SK-N-SH (cell line): Measurements from ENCODE around the gene ZGRF1. TPM values are rescaled to one million over a fixed set of nuclear protein-coding genes. Genes with fewer than 3 reads are reported as not detected.

Source experiments
- CTCF ChIA-PET: fragments of 300-600, 350-600 bp; formaldehyde crosslinking; extraction: SDS; loops from one replicate; lab custom pipeline; 2021; lab: Yijun Ruan, JAX
- POLR2A ChIA-PET: fragments of 350-600 bp; sonication (Branson Sonifier 250); formaldehyde crosslinking; extraction: SDS; loops from one replicate; lab custom pipeline; 2020; ENCODE audit warnings: antibody characterized with exemption, inconsistent platforms; lab: Yijun Ruan, JAX
- DNase-seq: peaks from one replicate; pipeline ENCODE4 v3.0.0; 2012
- H2AFZ ChIP-seq: fragments of 200-600 bp; sonication (generic); 2 replicates; pipeline ENCODE4 v1.8.1; 2016; ENCODE audit warnings: antibody characterized with exemption, mild to moderate bottlenecking, low read depth
- H3F3A ChIP-seq: fragments of 200-600 bp; sonication (generic); replicated peaks from 2 replicates; pipeline ENCODE3; 2016; ENCODE audit warnings: antibody characterized with exemption, mild to moderate bottlenecking; ENCODE audit not compliant: insufficient read depth
- H3K27ac ChIP-seq, 2 experiments: fragments of 200-500 bp in 1 of 2; fragments of 200-600 bp in 1 of 2; sonication (Bioruptor generic) in 1 of 2; sonication (generic), shearing (Covaris generic) in 1 of 2; 2 replicates each; pipeline versions ENCODE4 v1.5.1 to v1.6.1; 2014 to 2016; ENCODE audit warnings: low read depth in 2 of 2, inconsistent platforms in 1 of 2, low read length in 1 of 2, mild to moderate bottlenecking in 1 of 2, mixed read lengths in 1 of 2
- H3K27me3 ChIP-seq: fragments of 200-600 bp; sonication (generic), shearing (Covaris generic); 2 replicates; pipeline ENCODE4 v1.6.1; 2016; ENCODE audit warnings: mixed run types; ENCODE audit not compliant: insufficient read depth
- H3K36me3 ChIP-seq, 2 experiments: fragments of 200-500 bp in 1 of 2; fragments of 200-600 bp in 1 of 2; sonication (Bioruptor generic) in 1 of 2; sonication (generic) in 1 of 2; replicated peaks in 1 of 2; 2 replicates each; pipeline versions ENCODE3 to v1.5.1; 2014 to 2016; ENCODE audit warnings: low read length in 1 of 2, mild to moderate bottlenecking in 1 of 2; ENCODE audit not compliant: insufficient read depth in 2 of 2, control insufficient read depth in 1 of 2
- H3K4me1 ChIP-seq, 2 experiments: fragments of 200-500 bp in 1 of 2; fragments of 200-600 bp in 1 of 2; sonication (Bioruptor generic) in 1 of 2; sonication (generic), shearing (Covaris generic) in 1 of 2; 2 replicates each; pipeline versions ENCODE4 v1.5.1 to v1.6.1; 2014 to 2016; ENCODE audit warnings: low read depth in 1 of 2, low read length in 1 of 2, mixed run types in 1 of 2; ENCODE audit not compliant: insufficient read depth in 2 of 2, control insufficient read depth in 1 of 2
- H3K4me2 ChIP-seq: fragments of 200-600 bp; sonication (generic), shearing (Covaris generic); 2 replicates; pipeline ENCODE4 v1.6.1; 2017; ENCODE audit warnings: mixed run types
- H3K4me3 ChIP-seq, 2 experiments: fragments of 200-500 bp in 1 of 2; fragments of 200-600 bp in 1 of 2; sonication (Bioruptor generic) in 1 of 2; sonication (generic), shearing (Covaris generic) in 1 of 2; 2 replicates each; pipeline versions ENCODE4 v1.5.1 to v1.8.1; 2014 to 2016; ENCODE audit warnings: low read depth in 2 of 2, inconsistent platforms in 1 of 2, low read length in 1 of 2, mild to moderate bottlenecking in 1 of 2, mixed read lengths in 1 of 2, moderate library complexity in 1 of 2
- H3K79me2 ChIP-seq: fragments of 200-600 bp; sonication (generic); 2 replicates; pipeline ENCODE4 v1.8.1; 2017; ENCODE audit warnings: mild to moderate bottlenecking; ENCODE audit not compliant: insufficient read depth
- H3K9ac ChIP-seq: fragments of 200-600 bp; sonication (generic); 2 replicates; pipeline ENCODE4 v1.6.1; 2017; ENCODE audit warnings: mixed run types
- H3K9me2 ChIP-seq: fragments of 200-600 bp; sonication (generic); 2 replicates; pipeline ENCODE4 v1.6.1; 2017; ENCODE audit warnings: mixed run types
- H3K9me3 ChIP-seq: fragments of 200-600 bp; sonication (generic); 2 replicates; pipeline ENCODE4 v1.6.1; 2017; ENCODE audit warnings: mixed run types, mild to moderate bottlenecking, moderate library complexity
- H4K20me1 ChIP-seq: fragments of 200-600 bp; sonication (generic); 2 replicates; pipeline ENCODE4 v1.6.1; 2017; ENCODE audit warnings: mild to moderate bottlenecking, mixed run types; ENCODE audit not compliant: insufficient read depth
- EZH2phosphoT487 ChIP-seq: fragments of 200-600 bp; sonication (generic); IDR thresholded peaks from 2 replicates; pipeline ENCODE4 v1.6.1; 2017; ENCODE audit warnings: low read depth, mixed run types, mild to moderate bottlenecking, antibody characterized with exemption, moderate library complexity, borderline replicate concordance
- FOXJ3 ChIP-seq: sonication (generic); formaldehyde crosslinking; IDR thresholded peaks from 2 replicates; pipeline ENCODE4 v1.5.1; 2020; ENCODE audit warnings: mild to moderate bottlenecking, missing genetic modification reagents
- FOXM1 ChIP-seq: IDR thresholded peaks from 2 replicates; pipeline ENCODE4 v1.4.0; 2012; ENCODE audit warnings: low read depth, mild to moderate bottlenecking
- GABPA ChIP-seq: IDR thresholded peaks from 2 replicates; pipeline ENCODE4 v1.4.0; 2012; ENCODE audit warnings: low read depth, mild to moderate bottlenecking
- JUND ChIP-seq: IDR thresholded peaks from 2 replicates; pipeline ENCODE4 v1.4.0; 2012
- MEF2A ChIP-seq: IDR thresholded peaks from 2 replicates; pipeline ENCODE4 v1.4.0; 2012; ENCODE audit warnings: low read depth, borderline replicate concordance
- MXI1 ChIP-seq: IDR thresholded peaks from 2 replicates; pipeline ENCODE4 v1.6.1; 2012; ENCODE audit warnings: mild to moderate bottlenecking, low read depth, low read length, improper control_type of control experiment
- NFIC ChIP-seq: IDR thresholded peaks from 2 replicates; pipeline ENCODE4 v1.4.0; 2012; ENCODE audit warnings: borderline replicate concordance
- RAD21 ChIP-seq: IDR thresholded peaks from 2 replicates; pipeline ENCODE4 v1.6.1; 2012; ENCODE audit warnings: mild to moderate bottlenecking, low read length
- RFX5 ChIP-seq: IDR thresholded peaks from 2 replicates; pipeline ENCODE4 v1.6.1; 2012; ENCODE audit warnings: mild to moderate bottlenecking, improper control_type of control experiment, low read length
- SMC3 ChIP-seq: IDR thresholded peaks from 2 replicates; pipeline ENCODE4 v1.6.1; 2012; ENCODE audit warnings: low read depth, low read length, improper control_type of control experiment
- TAF1 ChIP-seq: IDR thresholded peaks from 2 replicates; pipeline ENCODE4 v1.6.1; 2012; ENCODE audit warnings: low read depth, mild to moderate bottlenecking, low read length, moderate library complexity, borderline replicate concordance
- TCF12 ChIP-seq: IDR thresholded peaks from 2 replicates; pipeline ENCODE4 v1.4.0; 2012
- YY1 ChIP-seq: IDR thresholded peaks from 2 replicates; pipeline ENCODE4 v1.4.0; 2012; ENCODE audit warnings: low read depth, mild to moderate bottlenecking
- WGBS: methylation state at CpG from one replicate; pipeline ENCODE4 v1.1.6; 2017; ENCODE audit warnings: low lambda C conversion rate; 5-methylcytosine and 5-hydroxymethylcytosine counted together
- polyA plus RNA-seq, 3 experiments: library from polyadenylated mRNA; depleted of rRNA; stranded (reverse); fragments of >200 nt; gene quantifications; 2 replicates each; pipeline ENCODE4 v1.2.3, GENCODE V29; 2012
- TF ChIP-seq, protein P1 (sequence below): IDR thresholded peaks from 2 replicates; pipeline ENCODE4 v1.4.0; 2012; ENCODE audit warnings: low read depth
- TF ChIP-seq, protein P2 (sequence below): IDR thresholded peaks from 2 replicates; pipeline ENCODE4 v1.4.0; 2012; ENCODE audit warnings: low read depth, borderline replicate concordance
- TF ChIP-seq, protein P3 (sequence below): fragments of 150-350 bp; IDR thresholded peaks from 2 replicates; pipeline ENCODE4 v1.6.1; 2016; ENCODE audit warnings: mild to moderate bottlenecking, low read depth, low read length
- TF ChIP-seq, protein P4 (sequence below): IDR thresholded peaks from 2 replicates; pipeline ENCODE4 v1.6.1; 2012; ENCODE audit warnings: mild to moderate bottlenecking, low read depth, low read length, moderate library complexity
- TF ChIP-seq, protein P5 (sequence below): IDR thresholded peaks from 2 replicates; pipeline ENCODE4 v1.4.0; 2012; ENCODE audit warnings: low read depth, borderline replicate concordance

ZGRF1 gene
- polyA plus RNA-seq, 1 of the 3 experiments (the other 2 are of a cell fraction) = 2.4 TPM

DNA sequence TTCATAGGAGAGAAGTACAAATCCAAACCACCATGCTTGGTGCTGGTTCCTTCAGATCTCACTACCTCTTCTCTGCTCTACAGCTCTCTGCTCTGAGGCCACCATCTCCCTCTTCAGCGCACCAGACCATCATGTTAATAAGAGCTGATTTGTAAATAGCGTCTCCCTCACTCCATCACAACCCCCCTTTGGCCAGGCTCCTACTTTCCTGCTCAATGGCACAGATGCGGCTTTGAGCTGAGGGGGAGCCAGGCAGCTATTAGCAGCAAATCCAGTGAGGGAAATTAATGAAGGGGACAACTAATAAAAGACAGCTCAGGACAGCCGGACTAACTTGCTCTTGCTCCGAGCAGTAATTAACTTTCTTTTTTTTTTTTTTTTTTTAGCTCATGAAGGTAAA lies 133.8 kb downstream of the ZGRF1 start:
- Histone ChIP-seq H3K4me3 (no peak overlapping the region), H3K79me2 (no peaks in the 10 kb centered on the region), H3K36me3 (no peaks in the 10 kb centered on the region), H4K20me1 (no peaks in the 10 kb centered on the region), H3K4me2 (no peak overlapping the region), H3K9me2 (no peaks in the 10 kb centered on the region), H3K9ac (no peak overlapping the region), H3K4me1 (no peaks in the 10 kb centered on the region; a peak in 1 of 4 replicates), H3K27ac (no peak overlapping the region), H3F3A (no peaks in the 10 kb centered on the region), H3K9me3 (no peaks in the 10 kb centered on the region), H2AFZ (no peak overlapping the region), H3K27me3 (peaks cover 9% of the 10 kb centered on the region; the same call in 1 of the 2 replicates)
- ChIA-PET POLR2A (no interaction called here), CTCF (interaction anchor here (0.6 to 2.1 kb wide), 4 partner anchors 20 to 260 kb away, joined by 3 to 8 read pairs (median 3); no protein-coding TSS in a partner anchor)
- 58% methylated on average over 5 of the region's 5 CpGs for WGBS
- no peak for DNase-seq
- TF ChIP-seq GABPA (no peak), RAD21 (no peak), NFIC (no peak), SMC3 (no peak), EZH2phosphoT487 (no peak), FOXM1 (no peak), TAF1 (no peak), RFX5 (no peak)
- TF ChIP-seq, protein P1, sequence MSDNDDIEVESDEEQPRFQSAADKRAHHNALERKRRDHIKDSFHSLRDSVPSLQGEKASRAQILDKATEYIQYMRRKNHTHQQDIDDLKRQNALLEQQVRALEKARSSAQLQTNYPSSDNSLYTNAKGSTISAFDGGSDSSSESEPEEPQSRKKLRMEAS = no peak
- TF ChIP-seq, protein P2, sequence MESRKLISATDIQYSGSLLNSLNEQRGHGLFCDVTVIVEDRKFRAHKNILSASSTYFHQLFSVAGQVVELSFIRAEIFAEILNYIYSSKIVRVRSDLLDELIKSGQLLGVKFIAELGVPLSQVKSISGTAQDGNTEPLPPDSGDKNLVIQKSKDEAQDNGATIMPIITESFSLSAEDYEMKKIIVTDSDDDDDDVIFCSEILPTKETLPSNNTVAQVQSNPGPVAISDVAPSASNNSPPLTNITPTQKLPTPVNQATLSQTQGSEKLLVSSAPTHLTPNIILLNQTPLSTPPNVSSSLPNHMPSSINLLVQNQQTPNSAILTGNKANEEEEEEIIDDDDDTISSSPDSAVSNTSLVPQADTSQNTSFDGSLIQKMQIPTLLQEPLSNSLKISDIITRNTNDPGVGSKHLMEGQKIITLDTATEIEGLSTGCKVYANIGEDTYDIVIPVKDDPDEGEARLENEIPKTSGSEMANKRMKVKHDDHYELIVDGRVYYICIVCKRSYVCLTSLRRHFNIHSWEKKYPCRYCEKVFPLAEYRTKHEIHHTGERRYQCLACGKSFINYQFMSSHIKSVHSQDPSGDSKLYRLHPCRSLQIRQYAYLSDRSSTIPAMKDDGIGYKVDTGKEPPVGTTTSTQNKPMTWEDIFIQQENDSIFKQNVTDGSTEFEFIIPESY = no peak

DNA sequence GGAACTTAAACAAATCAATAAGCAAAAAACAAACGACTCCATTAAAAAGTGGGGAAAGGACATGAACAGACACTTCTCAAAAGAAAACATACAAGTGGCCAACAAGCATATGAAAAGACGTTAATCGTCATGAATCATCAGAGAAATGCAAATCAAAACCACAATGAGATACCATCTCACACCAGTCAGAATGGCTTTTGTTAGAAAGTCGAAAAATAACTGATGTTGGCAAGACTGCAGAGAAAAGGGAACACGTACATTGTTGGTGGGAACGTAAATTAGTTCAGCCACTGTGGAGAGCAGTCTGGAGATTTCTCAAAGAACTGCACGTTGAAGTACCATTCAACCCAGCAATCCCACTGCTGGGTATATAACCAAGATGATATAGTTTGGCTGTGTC lies 144.4 kb downstream of the ZGRF1 start:
- Histone ChIP-seq H4K20me1 (no peaks in the 10 kb centered on the region), H3K27ac (no peak overlapping the region), H3K9me3 (no peaks in the 10 kb centered on the region), H3K79me2 (no peaks in the 10 kb centered on the region), H3K36me3 (no peaks in the 10 kb centered on the region), H3K27me3 (no peaks in the 10 kb centered on the region), H3K9me2 (no peaks in the 10 kb centered on the region), H3K9ac (no peak overlapping the region), H3K4me3 (no peak overlapping the region), H3K4me2 (no peak overlapping the region), H2AFZ (no peak overlapping the region), H3K4me1 (no peaks in the 10 kb centered on the region; a peak in 1 of 4 replicates), H3F3A (no peaks in the 10 kb centered on the region)
- ChIA-PET CTCF (interaction anchor here (0.8 kb wide), 1 partner anchor 113 kb away, joined by 3 read pairs; no protein-coding TSS in a partner anchor), POLR2A (no interaction called here)
- DNase-seq = no peak
- 26% methylated on average over 7 of the region's 7 CpGs for WGBS
- no peak for TF ChIP-seq YY1
- TF ChIP-seq RAD21 = no peak
- TF ChIP-seq, protein P3, sequence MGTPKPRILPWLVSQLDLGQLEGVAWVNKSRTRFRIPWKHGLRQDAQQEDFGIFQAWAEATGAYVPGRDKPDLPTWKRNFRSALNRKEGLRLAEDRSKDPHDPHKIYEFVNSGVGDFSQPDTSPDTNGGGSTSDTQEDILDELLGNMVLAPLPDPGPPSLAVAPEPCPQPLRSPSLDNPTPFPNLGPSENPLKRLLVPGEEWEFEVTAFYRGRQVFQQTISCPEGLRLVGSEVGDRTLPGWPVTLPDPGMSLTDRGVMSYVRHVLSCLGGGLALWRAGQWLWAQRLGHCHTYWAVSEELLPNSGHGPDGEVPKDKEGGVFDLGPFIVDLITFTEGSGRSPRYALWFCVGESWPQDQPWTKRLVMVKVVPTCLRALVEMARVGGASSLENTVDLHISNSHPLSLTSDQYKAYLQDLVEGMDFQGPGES = no peak
- TF ChIP-seq TCF12 = no peak
- TF ChIP-seq, protein P4, sequence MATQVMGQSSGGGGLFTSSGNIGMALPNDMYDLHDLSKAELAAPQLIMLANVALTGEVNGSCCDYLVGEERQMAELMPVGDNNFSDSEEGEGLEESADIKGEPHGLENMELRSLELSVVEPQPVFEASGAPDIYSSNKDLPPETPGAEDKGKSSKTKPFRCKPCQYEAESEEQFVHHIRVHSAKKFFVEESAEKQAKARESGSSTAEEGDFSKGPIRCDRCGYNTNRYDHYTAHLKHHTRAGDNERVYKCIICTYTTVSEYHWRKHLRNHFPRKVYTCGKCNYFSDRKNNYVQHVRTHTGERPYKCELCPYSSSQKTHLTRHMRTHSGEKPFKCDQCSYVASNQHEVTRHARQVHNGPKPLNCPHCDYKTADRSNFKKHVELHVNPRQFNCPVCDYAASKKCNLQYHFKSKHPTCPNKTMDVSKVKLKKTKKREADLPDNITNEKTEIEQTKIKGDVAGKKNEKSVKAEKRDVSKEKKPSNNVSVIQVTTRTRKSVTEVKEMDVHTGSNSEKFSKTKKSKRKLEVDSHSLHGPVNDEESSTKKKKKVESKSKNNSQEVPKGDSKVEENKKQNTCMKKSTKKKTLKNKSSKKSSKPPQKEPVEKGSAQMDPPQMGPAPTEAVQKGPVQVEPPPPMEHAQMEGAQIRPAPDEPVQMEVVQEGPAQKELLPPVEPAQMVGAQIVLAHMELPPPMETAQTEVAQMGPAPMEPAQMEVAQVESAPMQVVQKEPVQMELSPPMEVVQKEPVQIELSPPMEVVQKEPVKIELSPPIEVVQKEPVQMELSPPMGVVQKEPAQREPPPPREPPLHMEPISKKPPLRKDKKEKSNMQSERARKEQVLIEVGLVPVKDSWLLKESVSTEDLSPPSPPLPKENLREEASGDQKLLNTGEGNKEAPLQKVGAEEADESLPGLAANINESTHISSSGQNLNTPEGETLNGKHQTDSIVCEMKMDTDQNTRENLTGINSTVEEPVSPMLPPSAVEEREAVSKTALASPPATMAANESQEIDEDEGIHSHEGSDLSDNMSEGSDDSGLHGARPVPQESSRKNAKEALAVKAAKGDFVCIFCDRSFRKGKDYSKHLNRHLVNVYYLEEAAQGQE = no peak
- TF ChIP-seq, protein P5, sequence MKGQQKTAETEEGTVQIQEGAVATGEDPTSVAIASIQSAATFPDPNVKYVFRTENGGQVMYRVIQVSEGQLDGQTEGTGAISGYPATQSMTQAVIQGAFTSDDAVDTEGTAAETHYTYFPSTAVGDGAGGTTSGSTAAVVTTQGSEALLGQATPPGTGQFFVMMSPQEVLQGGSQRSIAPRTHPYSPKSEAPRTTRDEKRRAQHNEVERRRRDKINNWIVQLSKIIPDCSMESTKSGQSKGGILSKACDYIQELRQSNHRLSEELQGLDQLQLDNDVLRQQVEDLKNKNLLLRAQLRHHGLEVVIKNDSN = no peak
- no peak for TF ChIP-seq MEF2A
- no peak for TF ChIP-seq JUND
- no peak for TF ChIP-seq GABPA
- no peak for TF ChIP-seq FOXJ3 (CRISPR knock-in tag)
- no peak for TF ChIP-seq MXI1
